Epidermal melanocyte (primary cell): ENCODE measurements around the gene NSUN3.

Source experiments
- DNase-seq: peaks from one replicate; pipeline ENCODE4 v3.0.0; 2011; ENCODE audit warnings: low spot score; ENCODE audit not compliant: insufficient read length

Gene NSUN3

DNA sequence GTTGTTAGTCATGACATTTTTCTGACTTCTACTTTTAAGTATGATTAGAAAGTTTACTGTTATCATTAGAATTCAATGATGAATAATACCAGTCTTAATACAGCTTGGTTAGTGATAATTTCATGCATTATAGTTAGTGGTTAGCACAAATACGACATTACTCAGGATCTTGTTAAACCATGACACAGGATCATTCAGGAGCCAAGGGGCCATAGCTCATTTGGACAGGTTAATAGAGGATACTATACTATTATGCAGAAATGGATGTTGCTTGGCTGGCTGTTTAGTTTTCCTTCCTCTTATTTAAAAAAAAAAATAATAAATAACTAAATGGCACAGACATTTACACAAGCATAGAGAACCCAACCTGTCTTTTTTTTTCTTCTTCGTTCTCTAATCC lies 55.5 kb downstream of the NSUN3 start:
- DNase-seq = no peak

DNA sequence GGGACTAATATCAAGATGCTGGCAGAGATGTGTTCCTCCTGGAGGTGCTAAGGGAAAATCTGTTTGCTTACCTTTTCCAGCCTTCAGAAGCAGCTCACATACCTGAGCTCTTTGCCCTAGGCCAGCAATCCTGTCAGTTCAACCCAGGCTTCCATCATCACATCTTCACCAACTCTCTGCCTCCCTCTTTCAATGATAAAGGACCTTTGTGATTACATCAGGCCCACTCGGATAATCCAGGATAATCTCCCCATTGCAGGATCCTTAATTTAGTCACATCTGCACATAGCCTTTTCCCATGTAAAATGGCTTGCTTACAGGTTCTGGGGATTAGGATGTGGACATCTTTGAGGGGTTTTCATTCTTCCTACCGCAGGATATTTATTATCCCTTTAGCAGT lies 58.3 kb downstream of the NSUN3 start:
- no peak for DNase-seq

DNA sequence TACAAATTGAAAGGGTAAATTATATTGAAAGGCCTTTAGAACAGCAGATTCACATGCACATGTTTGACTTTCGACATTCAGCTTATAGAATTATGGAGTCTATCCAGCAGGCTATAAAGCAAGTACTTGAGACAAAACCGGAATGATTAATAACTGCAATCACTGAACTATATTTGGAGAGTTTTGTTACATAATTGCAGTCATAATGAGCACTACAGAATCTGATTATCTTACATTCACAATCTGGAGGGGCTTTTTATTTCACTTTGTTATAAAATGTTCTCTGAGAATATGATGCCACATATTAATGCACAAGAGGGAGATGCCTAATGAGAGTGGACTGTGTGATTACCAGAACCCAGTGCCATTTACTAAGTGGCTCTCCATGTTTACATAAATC lies 64.3 kb downstream of the NSUN3 start:
- no peak for DNase-seq

DNA sequence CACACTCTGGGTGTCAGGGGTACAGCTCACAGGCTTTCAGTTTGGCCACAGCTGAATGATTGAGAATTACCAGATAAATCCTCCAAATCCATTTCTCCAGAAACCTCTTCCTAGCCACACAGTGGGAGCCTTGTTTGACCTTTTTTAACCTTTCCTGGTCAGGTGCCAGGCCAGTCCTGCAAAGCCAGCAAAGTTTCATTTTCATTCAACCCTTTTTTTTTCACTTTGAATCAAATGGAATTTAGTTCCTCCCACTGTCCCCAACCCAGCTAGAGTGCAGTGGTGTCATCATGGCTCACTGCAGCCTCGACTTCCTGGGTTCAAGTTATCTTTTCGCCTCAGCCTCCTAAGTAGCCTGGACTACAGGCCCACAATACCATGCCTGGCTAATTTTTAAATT lies 67.8 kb downstream of the NSUN3 start:
- no peak for DNase-seq

DNA sequence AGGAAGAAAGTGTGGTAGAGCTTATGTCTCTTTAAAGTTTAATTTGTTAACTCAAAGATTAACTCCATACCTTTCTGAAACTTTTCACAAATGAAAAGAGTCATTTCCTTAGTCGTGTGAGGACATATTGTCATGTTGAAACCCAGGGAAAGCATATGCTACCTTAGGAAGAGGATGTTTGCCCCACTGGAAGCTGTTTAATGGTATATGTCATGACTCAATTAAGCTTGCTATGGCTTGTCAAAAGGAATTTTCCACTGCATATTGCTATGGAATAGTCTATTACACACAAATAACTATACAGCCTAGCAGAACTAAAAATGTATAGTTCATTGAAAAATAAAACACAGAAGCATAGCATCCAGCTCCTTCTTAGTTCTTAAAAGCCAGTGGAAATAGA lies 69.9 kb downstream of the NSUN3 start:
- DNase-seq = no peak

DNA sequence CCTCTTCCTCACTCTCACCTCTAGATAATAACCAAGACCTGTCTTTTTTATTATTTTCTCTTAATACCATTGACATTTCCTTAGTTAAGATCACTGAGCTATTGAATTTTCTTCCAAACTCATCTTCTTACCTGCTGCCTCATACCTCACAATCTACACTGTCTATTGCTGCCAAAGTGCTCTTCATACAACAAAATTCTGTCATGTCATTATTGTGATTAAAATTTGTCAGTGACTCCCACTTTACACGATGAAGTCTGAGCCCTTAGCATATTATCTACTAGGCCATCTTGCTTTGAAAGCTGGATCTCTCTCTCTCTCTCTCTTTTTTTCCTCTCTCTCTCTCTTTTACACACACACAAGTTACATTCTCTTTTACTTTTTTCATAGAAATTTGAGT lies 73.3 kb downstream of the NSUN3 start:
- no peak for DNase-seq

DNA sequence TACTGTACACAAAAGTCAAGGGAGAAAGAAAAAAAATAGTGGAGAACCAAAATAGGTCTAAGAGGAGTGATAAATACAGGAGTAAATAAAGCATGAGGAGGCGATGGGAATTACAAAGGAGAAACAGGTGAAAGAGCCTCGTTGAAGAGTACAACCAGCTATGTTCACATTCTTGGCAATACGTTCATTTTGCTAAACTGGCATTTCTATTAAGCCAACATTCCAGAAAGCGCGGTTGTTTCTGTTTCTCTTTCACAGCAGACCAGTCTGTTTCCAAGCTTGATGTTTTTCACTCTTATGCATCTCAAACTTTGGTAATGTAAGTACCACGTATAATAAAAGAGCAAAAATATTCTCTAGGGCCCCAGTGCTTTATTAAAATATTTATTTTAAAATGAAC lies 74.5 kb downstream of the NSUN3 start:
- no peak for DNase-seq

DNA sequence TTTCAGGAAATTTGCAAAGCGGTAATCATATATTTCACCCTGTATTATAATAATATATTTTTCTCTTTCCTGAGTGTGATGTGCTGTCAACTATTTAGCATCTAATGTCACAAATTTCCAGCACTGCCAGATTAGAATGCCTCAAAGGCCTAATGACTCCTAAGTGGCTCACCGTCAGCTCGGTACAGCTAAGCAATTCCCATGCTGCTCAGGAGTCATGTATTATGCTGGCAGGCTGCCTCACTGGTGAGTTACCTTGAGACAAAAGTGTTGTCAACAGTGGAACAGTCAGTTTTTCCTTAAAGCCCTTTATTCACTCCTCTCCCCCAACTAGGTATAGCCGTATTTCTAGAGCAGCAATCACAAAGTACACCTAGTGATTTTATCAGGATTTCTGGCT lies 83.6 kb downstream of the NSUN3 start:
- no peak for DNase-seq

DNA sequence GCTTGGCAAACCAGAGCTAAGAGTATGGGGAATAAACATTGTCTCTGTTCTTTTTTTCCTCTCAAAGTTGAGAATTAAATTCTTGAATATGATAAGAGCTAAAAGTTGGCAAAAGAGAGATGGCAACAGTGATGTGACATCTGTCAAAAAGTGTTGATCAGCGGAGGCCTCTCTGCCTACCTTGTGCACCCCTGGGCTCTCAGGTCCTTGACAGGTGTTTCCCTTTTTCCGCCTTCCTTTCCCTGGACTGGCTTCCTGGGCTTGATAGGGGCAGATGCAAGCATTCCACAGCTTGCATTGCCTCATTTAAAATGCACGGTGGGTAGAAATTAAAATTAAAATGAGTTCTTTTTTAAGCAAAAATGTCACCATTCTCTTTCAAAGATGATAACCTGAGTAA lies 84.2 kb downstream of the NSUN3 start:
- DNase-seq = no peak

DNA sequence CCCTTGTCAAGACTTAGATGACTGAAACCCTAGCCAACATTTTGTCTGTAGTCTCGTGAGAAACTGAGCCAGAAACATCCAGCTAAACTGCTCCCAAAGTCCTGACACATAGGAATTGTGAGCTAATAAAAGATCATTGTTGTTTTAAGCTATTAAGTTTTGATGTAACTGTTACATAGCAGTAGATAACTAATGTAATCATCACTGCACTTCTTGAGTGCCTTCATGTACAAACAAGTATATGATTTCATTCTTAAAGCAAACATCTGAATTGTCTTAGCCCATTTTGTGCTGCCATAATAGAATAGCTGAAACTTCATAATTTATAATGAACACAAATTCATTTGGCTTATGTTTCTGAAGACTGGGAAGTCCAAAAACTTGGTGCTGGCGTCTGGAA lies 87.3 kb downstream of the NSUN3 start:
- DNase-seq = no peak

DNA sequence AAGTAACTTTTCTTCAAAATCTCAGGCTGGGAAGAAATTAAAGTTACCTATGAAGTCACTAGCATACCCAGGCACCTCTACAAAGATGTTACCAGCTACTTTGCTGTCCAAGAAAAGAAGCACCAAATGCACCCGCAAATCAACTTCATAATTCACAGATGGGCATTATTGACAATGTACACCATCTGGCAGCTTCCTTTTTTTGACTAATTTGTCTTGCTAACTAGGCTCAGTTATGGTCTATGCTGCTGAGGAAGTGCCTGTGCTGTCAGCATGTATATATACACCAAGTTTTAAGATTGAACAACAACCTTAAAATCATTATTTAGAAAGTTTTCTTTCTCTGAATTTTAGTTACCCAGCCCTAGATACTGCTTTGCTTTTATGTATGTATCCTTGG lies 93.8 kb downstream of the NSUN3 start:
- DNase-seq = no peak

DNA sequence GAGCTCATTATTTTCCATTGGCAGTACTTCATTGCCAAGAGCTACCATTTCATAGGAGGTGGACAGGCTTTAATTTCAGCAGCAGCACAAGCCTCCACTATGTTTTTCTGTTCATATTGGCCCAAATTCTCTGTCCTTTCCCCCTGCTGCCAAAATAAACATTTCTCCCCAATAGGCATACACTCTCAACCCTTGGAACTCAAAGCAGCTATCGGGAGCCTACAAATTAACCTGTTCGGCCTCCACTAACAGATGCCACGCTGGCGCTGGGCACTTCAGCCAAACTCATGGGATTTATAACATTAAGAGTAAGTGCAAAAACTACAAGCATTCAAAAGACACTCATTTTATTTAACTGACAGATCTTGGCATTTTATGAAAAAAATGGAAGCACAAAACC lies 95.7 kb downstream of the NSUN3 start:
- no peak for DNase-seq

DNA sequence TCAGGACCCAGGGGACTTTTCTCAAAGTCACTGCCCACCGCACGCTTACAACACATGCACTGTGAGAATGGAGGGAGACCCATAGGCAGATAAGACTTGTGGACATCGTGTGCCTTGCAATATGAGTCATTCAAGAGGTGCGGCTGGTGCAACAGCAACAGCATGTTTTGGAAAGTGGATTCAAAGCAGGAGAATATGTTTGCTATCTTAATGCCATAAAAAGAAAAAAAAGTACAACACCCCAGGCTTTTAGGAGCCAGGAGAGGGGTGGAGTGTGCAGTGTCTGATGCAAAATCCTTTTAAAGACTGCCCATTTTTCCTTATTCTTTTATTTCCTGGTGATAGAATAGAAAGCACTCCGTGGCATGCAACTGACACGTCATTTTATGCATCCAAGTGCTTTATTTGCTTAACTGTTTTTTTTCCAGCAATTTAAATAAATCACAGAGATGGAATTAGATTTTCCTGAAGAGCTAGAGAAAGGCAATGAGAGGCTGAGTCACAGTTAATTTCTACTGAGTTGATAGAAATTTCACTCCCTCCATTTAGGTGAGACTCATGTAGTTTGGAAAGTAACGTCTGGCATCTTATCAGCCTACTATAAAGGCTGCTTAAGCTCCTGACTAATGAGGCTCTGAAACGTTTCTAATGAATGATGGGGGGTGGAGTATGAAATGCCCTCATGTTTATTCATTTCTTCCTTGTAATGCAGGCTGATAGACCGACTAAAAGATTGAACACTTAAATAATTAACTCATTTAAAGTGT lies 96.4 kb downstream of the NSUN3 start:
- DNase-seq = no peak

DNA sequence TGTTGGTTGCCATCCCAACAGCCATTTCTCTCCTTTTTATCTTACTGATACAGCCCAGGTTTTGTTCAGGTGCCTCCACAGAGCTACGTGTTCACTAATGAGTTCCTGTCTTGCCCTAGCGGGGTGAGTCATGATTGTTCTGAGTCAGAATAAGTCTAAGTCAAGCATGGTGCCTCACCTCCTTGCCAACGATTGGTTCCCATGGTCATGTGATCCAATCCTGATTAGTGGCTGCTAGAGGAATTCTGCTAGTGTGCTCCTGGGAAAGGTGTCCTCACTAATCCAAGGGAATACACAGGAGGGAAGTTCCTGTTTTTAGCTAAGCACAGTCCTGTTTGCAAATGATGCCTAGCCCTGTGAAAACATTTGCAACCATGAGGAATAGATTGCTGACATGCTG lies 99.8 kb downstream of the NSUN3 start:
- no peak for DNase-seq

DNA sequence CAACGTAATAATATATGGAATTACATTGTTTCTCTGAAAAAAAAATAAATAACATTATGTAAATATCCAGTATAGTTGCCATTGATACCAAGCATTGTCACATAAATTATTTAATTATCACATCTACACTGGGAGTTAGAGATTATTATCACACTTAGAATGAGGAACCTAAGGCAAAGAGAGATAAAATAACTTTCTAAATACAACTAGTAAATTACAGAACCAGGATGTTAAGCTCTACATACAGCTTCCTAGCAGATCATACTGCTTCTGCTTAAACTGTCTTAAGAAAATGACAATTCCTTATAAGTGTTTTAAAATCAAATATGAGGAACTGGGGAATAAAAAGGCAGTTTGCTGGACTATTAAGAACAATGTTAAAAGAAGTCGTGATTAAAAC lies 104.5 kb downstream of the NSUN3 start:
- DNase-seq = no peak

DNA sequence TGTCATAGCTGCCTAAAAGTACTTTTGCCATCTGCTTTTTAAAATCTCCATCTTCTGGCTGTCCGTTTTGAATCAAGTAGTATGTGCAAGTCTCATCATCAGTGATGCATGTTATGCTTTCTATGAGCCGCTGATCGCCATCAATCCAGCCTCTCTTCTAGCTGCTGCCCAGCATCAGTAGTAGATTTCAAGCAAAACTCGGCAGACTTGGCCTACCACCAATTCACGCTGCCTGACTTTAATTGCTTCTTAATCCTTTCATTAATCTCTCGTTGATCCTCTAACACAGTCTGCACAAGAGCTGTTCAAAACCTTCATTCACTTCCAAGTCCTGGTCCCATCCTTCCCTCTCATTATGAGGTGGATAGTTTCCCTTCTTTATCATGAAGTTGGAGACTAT lies 104.9 kb downstream of the NSUN3 start:
- DNase-seq = no peak

DNA sequence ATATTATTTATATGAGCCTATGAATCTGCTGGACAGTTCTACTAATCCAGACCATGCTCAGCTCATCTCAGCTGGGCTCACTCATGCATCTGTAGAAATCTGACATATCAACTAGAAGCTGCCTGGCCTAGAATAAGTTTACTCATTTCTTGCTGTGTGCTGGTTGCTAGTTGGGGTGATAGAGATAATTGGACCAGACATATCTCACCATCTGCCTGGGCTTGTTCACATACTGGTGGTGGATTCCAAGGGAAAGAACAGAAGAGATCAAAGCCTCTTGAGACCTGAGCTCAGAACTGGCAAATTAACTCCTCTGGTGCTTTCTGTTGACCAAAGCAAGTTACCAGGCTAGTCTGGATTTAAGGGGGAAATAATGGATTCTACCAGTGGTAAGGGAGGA lies 109.1 kb downstream of the NSUN3 start:
- DNase-seq = no peak

DNA sequence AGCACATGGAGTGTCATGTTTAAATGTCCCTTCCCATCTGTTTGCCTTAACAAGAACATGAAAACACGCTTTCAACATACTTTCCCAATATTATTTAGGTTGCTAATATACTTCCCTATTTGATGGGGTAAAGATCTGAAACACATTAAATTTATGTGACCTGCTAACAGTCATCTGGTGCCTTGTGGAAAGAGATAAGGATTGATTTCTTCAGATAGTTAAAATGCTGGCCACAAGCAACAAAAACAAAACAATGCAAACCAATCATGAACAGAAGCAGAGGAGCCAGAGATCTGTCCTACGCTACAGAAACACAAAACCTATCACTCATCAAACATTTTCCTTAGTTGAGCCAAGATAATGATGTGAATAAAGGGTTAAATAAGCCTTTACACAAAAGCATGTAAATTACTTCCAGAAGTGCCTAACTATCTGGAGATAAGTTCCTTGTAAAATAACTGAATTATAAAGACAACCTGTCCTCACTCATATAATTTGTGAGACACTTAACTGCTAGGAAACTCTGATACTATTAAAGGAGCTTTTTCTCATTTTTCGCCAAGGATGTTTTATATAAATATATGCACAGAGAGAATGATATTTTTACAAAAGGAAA lies 109.9 kb downstream of the NSUN3 start:
- no peak for DNase-seq

DNA sequence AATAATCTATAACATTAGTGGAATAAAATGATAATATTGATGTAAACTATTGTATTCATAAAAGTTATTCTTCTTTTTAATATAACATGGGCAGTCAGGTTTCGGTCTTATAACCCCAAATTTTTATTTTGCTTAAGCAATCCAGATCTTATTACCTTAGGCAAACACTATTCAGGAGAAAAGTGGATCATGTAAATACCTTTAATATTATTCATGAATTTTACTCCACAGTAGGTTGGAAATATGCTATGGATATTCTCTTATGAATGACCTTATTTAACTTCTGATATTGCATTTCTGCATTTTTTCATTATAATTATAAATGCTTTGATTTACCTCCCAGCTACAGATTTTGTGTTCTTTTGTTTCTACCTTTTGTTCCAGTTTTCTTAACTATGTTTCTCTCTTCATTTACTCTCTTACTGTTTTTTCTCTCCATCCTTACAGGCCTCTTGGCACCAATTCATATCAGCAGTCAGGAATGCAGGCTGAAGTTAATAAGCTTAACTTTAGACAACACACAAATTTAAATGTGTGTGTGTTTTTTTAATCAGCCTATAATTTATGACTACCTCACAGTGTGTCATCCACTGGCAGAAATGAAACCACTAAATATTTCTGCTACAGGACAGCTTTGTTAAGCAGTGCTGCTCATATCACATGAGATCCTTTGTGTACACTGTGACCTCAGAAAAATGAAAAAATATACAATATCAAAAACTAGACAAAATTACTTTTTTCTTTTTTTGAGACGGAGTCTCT lies 111.0 kb downstream of the NSUN3 start:
- no peak for DNase-seq

DNA sequence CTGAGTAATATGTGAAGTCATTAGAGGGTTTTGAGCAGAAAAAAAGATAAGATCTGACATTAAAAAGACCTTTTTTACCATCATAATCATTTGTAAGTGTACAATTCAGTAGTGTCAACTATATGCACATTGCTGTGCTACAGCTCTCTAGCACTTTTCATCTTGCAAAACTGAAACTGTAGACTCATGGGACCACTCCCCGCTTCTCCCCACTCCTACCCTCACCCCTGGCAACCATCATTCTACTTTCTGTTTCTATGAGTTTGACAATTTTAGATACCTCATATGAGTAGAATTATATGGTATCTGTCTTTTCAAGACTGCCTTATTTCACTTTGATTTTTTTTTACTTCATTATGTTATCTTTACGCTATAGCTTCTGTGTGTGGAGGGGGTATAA lies 112.8 kb downstream of the NSUN3 start:
- no peak for DNase-seq

DNA sequence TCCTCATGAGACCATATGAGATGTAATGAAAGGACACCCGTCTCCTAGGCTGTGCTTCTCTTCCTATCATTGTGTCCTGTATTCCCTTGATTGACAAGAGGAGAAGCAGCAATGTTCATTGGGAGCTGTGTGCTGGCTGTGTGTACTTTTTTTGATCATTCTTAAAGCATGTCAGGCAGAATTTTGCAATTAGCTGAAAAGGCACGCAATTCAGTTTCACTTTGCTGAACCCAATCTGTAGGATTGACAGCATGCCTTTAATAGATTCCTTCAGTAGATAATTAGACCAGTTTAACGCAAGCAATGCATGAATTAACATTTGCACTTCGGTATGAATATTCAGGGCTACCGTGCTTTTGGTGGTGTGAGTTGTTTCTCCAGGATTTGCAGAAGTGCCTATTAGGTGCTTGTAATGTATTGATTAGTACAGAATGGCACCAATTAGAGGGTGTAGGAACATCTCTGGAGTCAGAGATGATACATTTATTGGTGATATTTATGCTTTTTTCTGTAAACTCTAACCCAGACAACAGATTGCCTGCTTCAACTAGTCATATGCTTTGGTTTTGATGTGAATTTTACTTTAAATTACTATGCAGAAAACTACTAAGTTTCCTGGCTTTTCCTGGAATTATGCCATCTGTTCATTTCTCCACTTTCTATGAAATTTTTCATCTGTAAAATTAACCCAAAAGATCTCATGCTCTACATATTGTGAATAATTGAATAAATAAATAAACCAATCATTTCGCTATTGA lies 114.3 kb downstream of the NSUN3 start:
- peak; percentile 28 for DNase-seq
